Muscle layer of duodenum (tissue), 2 donors: ENCODE measurements around the gene ITGA3.

Source experiments
- H3K27ac ChIP-seq: one replicate; pipeline ENCODE4 v1.7.0; 2013; ENCODE audit warnings: mild to moderate bottlenecking, low read length
- H3K27me3 ChIP-seq: one replicate; pipeline ENCODE4 v1.7.0; 2013; ENCODE audit warnings: low read depth, mild to moderate bottlenecking, control low read depth, low read length
- H3K36me3 ChIP-seq, 2 donors: one replicate each; pipeline ENCODE4 v1.7.0; 2013; ENCODE audit warnings: low read length in 2 of 2, control low read depth in 1 of 2, mild to moderate bottlenecking in 1 of 2; ENCODE audit not compliant: insufficient read depth in 2 of 2, control insufficient read depth in 1 of 2
- H3K4me1 ChIP-seq, 2 donors: one replicate each; pipeline ENCODE4 v1.7.0; 2013; ENCODE audit warnings: low read length in 2 of 2, mild to moderate bottlenecking in 2 of 2, control low read depth in 1 of 2, moderate library complexity in 1 of 2; ENCODE audit not compliant: insufficient read depth in 2 of 2, control insufficient read depth in 1 of 2
- H3K4me3 ChIP-seq, 2 donors: one replicate each; pipeline ENCODE4 v1.7.0; 2013; ENCODE audit warnings: low read length in 2 of 2, low read depth in 1 of 2, mild to moderate bottlenecking in 1 of 2
- H3K9me3 ChIP-seq, 2 donors: one replicate each; pipeline ENCODE4 v1.7.0; 2013; ENCODE audit warnings: low read length in 2 of 2, control low read depth in 1 of 2, mild to moderate bottlenecking in 1 of 2; ENCODE audit not compliant: control insufficient read depth in 1 of 2
- donor health status: healthy.

ITGA3 gene

GRCh38 chr17:50047083-50047482 lies 8.8 kb upstream of the ITGA3 start:
- H3K36me3 ChIP-seq: no peaks in the 10 kb centered on the region
- peaks cover 3 to 5% of the 10 kb centered on the region in 2 donors for H3K4me1 ChIP-seq
- H3K27ac ChIP-seq: no peak overlapping the region
- H3K27me3 ChIP-seq: no peaks in the 10 kb centered on the region
- H3K9me3 ChIP-seq: no peaks in the 10 kb centered on the region
- no peak overlapping the region for H3K4me3 ChIP-seq

DNA sequence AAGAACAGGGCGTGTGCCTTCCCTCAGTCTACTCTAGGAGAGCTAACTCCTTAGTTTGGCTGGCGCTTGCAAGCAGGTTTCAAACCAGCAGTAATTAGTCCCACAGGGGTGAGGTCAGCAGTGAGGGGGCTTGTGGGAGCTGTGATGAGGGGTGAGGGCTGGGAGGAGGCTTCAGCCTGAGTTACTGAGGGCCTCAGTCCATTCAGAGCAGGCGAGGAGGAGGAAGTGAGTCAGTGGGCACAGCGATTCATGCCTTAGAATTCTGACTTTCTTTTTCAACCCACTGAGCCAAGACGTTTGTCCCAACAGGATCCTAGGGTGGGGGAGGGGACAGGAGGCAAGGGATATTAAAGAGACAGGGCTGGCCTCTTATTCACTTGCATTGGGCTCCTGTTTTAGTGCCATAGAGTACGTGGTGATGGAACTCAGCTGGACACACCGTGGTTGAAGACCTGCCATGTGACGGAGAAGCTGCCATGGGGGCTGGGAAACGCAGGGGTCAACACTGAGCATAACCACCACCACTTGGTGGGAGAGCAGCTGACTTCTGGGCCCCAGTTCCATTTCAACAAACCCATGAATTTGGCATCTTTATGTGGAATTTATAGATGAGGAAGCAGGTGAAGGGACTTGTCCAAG lies 8.3 kb upstream of the ITGA3 start:
- Histone ChIP-seq H3K4me1 (peaks cover 3 to 5% of the 10 kb centered on the region in 2 donors), H3K27me3 (no peaks in the 10 kb centered on the region), H3K9me3 (no peaks in the 10 kb centered on the region), H3K4me3 (no peak overlapping the region), H3K27ac (no peak overlapping the region), H3K36me3 (no peaks in the 10 kb centered on the region)

- Histone ChIP-seq H3K4me3 (no peak overlapping the region), H3K9me3 (no peaks in the 10 kb centered on the region), H3K36me3 (no peaks in the 10 kb centered on the region), H3K27me3 (no peaks in the 10 kb centered on the region), H3K4me1 (peaks cover 5% of the 10 kb centered on the region in 2 donors), H3K27ac (no peak overlapping the region)
Measured at GRCh38 chr17:50048146-50048720, 7.7 kb upstream of the ITGA3 start.

GRCh38 chr17:50048988-50049387 lies 6.9 kb upstream of the ITGA3 start:
- Histone ChIP-seq H3K9me3 (no peaks in the 10 kb centered on the region), H3K27ac (no peak overlapping the region), H3K4me3 (no peak overlapping the region), H3K36me3 (no peaks in the 10 kb centered on the region), H3K4me1 (peaks cover 5 to 11% of the 10 kb centered on the region in 2 donors), H3K27me3 (no peaks in the 10 kb centered on the region)

GRCh38 chr17:50049636-50050035 lies 6.3 kb upstream of the ITGA3 start:
- no peaks in the 10 kb centered on the region for H3K9me3 ChIP-seq
- peaks cover 5 to 11% of the 10 kb centered on the region in 2 donors for H3K4me1 ChIP-seq
- H3K27ac ChIP-seq: no peak overlapping the region
- no peak overlapping the region for H3K4me3 ChIP-seq
- H3K36me3 ChIP-seq: no peaks in the 10 kb centered on the region
- H3K27me3 ChIP-seq: no peaks in the 10 kb centered on the region

DNA sequence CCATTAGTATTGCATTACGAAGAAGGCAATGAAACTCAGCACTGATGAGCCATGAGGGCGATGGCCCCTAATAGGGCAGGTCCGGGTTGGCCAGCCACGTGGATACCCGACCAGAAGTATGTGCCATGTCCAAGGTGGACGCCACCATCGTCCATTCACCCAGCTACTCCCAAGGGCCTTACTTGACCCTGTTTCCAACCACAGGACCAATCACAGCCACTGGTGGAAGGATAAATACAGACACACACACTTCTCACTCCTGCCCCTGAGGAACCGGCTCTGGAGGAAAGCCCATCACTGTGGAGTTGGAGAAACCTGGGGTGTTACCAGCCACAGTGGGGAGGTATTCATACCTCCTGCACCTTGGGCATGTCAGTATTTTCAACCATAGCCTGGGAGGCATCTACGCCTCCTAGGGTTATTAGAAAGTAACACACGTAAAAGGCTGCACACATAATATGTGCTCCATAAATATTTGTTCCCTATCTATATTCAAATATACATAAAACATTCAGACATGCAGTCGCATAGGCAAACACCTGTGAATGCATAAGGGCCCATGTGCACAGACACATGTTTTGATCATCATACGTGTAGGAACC lies 5.4 kb upstream of the ITGA3 start:
- Histone ChIP-seq H3K27ac (no peak overlapping the region), H3K27me3 (no peaks in the 10 kb centered on the region), H3K4me1 (peaks cover 8 to 10% of the 10 kb centered on the region in 2 donors), H3K4me3 (no peak overlapping the region), H3K9me3 (no peaks in the 10 kb centered on the region), H3K36me3 (no peaks in the 10 kb centered on the region)

- Histone ChIP-seq H3K36me3 (no peaks in the 10 kb centered on the region), H3K27ac (no peak overlapping the region), H3K27me3 (no peaks in the 10 kb centered on the region), H3K9me3 (no peaks in the 10 kb centered on the region), H3K4me1 (peaks cover 8 to 10% of the 10 kb centered on the region in 2 donors), H3K4me3 (no peak overlapping the region)
Measured at GRCh38 chr17:50051082-50051576, 4.8 kb upstream of the ITGA3 start.

DNA sequence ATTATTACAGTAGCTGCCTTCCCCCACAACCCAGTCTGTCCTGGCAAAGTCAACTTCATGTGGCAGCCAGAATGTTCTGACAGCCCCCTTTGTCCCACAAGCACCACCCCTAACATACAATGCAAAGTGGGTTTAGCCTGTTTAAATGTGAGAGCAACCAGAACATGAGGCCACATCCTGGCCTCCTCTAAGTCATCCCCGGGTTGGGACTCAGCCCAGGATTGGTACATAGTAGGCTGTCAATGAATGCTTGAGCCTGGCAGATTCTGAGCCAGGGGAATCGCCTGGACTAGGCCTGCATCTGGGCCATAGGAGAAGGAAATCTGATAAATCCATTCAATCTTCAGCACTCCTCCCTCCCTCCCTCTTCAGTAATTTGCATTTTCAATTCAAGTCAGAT lies 4.3 kb upstream of the ITGA3 start:
- no peak overlapping the region for H3K27ac ChIP-seq
- H3K9me3 ChIP-seq: no peaks in the 10 kb centered on the region
- peaks cover 8 to 12% of the 10 kb centered on the region in 2 donors for H3K4me1 ChIP-seq
- H3K4me3 ChIP-seq: no peak overlapping the region
- no peaks in the 10 kb centered on the region for H3K36me3 ChIP-seq
- H3K27me3 ChIP-seq: no peaks in the 10 kb centered on the region

DNA sequence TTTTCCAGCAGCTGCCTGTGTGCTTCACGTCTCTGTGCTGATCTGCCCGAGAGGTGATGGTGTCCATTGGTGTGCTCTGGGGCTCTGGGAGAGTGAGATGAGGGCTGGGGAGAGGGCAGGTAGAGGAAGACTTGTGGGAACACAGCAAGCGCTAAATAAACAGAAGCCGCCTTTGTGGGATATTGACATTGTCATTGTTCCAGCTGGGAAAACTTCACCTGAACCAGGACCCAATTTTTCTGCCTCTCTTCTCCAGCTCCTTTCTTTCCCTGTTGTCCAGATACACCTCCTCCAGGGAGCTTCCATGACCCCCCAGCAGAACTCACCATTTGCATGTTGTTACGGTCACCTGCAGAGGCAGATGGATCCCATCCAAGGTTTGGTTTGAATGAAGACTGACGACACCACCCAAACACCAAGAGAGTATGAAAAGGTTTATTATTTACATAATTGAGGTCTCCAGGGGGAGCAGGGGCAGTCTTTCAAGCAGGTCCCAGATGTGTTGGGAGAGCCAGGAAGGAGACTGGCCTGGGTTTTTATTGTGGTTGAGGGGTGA lies 3.6 kb upstream of the ITGA3 start:
- no peak overlapping the region for H3K27ac ChIP-seq

GRCh38 chr17:50052822-50053653 lies 2.9 kb upstream of the ITGA3 start:
- no peak overlapping the region for H3K27ac ChIP-seq
- no peaks in the 10 kb centered on the region for H3K36me3 ChIP-seq
- no peaks in the 10 kb centered on the region for H3K27me3 ChIP-seq
- no peaks in the 10 kb centered on the region for H3K9me3 ChIP-seq
- H3K4me3 ChIP-seq: no peak overlapping the region
- H3K4me1 ChIP-seq: peaks cover 9 to 27% of the 10 kb centered on the region in 2 donors

More for the DNA sequence above, 3.6 kb upstream of the ITGA3 start:
- no peaks in the 10 kb centered on the region for H3K27me3 ChIP-seq
- H3K4me1 ChIP-seq: peaks cover 8 to 19% of the 10 kb centered on the region in 2 donors
- H3K4me3 ChIP-seq: no peak overlapping the region
- no peaks in the 10 kb centered on the region for H3K9me3 ChIP-seq
- no peaks in the 10 kb centered on the region for H3K36me3 ChIP-seq

DNA sequence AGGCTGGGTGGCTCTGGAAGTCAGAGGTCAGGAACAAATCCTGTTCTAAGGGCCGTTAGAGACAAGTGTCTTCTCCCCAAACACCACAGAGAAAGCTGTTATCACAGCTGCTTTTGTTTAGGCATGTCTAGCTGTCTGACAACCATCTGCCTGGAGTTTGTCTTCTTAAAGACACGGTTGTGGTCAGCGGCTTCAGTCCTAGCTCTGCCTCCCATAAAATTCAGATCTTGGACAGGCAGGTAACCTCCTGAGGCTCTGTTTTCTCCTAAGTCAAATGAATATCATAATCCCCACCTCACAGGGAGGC lies 2.3 kb upstream of the ITGA3 start:
- Histone ChIP-seq H3K27ac (no peak overlapping the region), H3K27me3 (no peaks in the 10 kb centered on the region), H3K9me3 (no peaks in the 10 kb centered on the region), H3K36me3 (no peaks in the 10 kb centered on the region), H3K4me1 (peaks cover 15 to 29% of the 10 kb centered on the region in 2 donors), H3K4me3 (no peak overlapping the region)
